DMS153 (cell line): ENCODE results near the gene ADGRV1.
"Not testable (repeated sequence)": the region's sequence is repeated elsewhere in the genome, so short reads cannot be mapped to it uniquely, and the experiment has no call there.

Source experiments
- DNase-seq: peaks from one replicate; lab custom pipeline; 2025; lab: John Stamatoyannopoulos, UW

The ADGRV1 gene

GRCh38 chr5:90985341-90985740 is 426.7 kb downstream of the ADGRV1 start:
- no peak for DNase-seq

DNA sequence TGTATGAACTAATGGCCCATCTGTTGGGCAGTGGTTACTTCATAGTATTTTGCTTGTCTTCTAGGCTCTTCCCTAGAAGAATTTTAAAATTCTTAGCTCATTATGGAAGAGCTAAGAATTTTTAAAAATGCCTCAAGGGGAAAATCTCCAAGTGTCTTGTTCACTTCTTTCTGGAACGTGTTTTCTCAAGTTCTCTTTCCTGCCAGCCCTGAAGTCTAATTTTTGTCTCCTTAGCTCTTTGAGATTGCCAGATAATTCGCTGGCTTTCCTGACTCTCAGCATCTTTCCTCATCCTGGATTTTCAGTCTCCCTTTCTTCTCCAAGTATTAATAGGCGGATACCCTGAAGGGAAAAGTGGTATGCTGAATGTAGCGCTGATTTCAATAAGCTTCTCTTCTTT is 429.1 kb downstream of the ADGRV1 start:
- DNase-seq = no peak

DNA sequence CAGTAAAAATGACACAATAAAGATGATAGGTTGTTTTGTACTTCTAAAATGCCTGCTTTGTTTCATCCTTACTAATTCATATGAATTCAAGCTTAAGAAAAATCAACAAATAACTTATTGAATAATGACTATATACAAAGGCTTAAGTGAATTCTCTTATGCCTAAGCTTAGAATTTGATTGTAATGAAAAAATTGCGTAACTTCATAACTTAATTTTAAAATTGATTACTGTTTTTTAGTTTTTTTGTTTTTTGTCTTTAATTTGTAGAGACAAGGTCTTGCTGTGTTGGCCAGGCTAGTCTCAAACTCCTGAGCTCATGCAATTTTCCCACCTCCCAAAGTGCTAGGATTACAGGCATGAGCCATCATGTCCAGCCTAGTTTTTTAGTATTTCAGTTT is 432.6 kb downstream of the ADGRV1 start:
- no peak for DNase-seq

GRCh38 chr5:90994796-90995195 is 436.2 kb downstream of the ADGRV1 start:
- DNase-seq = no peak

DNA sequence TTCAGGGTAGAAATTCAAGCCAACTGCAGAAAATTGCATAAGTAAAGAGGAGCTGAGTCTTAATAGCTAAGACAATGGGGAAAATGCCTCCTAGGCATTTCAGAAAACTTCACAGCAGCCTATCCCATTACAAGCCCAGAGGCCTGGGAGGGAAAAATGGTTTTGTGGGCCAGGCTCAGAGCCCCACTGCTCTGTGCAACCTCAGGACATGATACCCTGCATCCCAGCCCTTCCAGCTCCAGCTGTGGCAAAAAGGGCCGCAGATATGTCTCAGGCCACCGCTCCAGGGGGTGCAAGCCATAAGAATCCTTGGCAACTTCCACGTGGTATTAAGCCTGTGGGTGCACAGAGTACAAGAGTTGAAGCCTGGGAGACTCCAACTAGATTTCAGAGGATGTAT is 437.5 kb downstream of the ADGRV1 start:
- no peak for DNase-seq

DNA sequence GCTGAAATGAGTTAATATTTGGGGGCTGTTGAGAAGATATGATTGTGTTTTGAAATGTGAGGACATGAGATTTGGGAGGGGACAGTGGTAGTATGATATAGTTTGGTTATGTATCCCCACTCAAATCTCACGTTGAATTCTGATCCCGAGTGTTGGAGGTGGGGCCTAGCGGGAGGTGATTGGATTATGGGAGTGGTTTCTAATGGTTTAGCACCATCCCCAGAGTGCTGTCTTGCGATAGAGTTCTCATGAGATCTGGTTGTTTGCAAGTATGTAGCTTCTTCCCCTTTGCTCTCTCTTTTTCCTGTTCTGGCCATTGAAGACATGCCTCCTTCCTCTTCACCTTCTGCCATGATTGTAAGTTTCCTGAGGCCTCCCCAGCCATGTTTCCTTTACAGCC is 438.5 kb downstream of the ADGRV1 start:
- DNase-seq = no peak

GRCh38 chr5:91000743-91001142 is 442.1 kb downstream of the ADGRV1 start:
- DNase-seq = no peak

- no peak for DNase-seq
These were observed 448.1 kb downstream of the ADGRV1 start for GRCh38 chr5:91006713-91007112.

GRCh38 chr5:91007251-91007650 is 448.7 kb downstream of the ADGRV1 start:
- DNase-seq = no peak

GRCh38 chr5:91007780-91008402 is 449.3 kb downstream of the ADGRV1 start:
- DNase-seq = no peak

DNA sequence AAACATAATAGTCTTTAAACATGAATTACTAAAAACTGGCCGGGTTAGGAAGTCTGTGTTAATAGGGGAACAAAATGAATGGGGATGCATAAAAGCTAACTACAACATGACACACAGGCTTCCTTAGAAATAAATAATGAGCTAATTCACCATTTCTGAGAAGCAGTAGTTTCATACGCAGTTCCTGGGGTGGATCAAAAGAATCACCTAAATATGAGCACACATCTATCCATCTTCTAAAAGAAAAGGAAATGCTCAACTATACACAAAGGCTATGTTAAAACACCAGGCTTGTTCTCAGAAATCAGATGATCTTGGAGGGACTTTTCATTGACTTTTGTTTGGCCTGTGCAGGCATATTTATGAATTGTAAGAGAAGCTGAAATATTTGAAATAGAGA is 451.5 kb downstream of the ADGRV1 start:
- no peak for DNase-seq

DNA sequence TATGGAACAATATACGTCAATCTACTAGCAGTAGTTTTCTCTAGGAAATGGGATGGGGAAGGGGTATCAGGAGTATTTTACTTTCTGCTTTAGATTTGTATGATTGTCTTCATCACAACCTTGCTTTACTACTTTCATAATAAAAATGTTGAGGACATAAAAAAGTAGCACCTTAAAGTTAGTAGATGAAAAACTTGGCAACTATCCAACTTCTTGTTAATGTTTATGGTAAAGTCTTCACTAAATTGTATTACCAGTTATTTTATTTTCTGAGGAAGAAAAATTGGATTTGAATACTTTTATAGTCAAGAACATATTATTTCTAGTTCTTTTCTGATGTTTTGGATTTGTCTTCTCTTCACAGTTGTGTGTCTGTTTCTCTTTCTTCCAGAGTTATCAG is 452.4 kb downstream of the ADGRV1 start:
- DNase-seq = no peak

DNA sequence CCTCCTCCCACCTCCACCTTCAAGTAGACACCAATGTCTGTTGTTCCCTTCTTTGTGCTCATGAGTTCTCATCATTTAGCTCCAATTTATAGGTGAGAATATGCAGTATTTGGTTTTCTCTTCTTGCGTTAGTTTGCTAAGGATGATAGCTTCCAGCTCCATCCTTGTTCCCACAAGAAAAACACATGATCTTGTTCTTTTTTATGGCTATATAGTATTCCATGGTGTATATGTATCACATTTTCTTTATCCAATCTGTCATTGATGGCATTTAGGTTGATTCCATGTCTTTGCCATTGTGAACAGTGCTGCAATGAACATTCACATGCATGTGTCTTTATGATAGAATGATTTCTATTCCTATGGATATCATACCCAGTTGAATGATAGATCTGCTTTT is 454.3 kb downstream of the ADGRV1 start:
- DNase-seq = not testable (repeated sequence)

DNA sequence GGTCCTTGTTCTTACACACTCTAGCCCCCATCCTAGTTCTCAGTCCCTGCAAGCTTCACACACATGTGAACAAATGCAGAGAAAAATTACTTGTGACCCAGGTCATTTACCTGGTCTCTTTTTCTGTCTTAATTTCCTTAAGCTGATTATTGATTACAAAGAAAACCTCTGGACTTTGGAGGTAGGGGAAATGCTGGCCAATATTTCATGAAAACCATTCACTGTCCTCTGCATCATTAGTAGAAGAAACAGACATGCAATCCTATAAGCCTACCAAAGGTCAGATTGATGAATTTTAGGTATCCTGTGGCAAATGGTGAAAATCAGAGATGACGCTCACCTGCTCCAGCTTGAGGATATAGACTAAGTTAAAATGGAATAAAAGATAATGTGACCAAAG is 457.7 kb downstream of the ADGRV1 start:
- no peak for DNase-seq

DNA sequence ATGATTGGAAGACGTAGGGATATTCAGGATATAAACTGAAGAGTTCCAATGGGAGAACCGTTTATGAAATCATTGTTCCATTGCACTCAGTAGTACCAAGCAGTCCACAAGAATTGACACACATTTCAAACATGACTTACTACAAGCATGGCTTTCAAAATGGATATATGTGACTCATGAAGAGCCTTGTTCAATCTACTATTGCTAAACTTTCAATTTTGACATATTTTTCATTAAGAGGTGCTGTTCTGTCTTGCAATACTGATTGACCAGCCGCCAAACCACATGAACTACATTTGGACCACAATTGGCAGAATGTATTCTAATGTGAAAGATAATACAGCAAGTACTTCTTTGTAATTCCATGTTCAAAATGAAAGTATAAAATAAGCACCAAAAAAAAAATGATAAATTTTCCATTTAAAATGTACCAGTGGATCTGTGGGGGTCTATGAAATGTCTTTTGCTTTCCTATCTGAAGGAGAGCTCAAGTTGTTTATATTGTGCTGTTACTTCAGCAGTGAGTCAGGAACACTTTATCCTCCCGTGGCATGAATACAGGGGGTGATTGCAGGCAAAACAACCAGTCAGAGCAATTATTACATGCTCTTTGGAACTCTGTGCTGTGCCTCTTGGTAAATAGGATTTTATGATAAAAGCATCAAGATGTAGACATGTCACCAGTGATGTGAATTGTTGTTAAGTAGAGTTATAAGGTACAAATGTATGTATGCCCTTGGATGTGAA is 458.5 kb downstream of the ADGRV1 start:
- DNase-seq = no peak

GRCh38 chr5:91018200-91018599 is 459.6 kb downstream of the ADGRV1 start:
- DNase-seq = no peak

DNA sequence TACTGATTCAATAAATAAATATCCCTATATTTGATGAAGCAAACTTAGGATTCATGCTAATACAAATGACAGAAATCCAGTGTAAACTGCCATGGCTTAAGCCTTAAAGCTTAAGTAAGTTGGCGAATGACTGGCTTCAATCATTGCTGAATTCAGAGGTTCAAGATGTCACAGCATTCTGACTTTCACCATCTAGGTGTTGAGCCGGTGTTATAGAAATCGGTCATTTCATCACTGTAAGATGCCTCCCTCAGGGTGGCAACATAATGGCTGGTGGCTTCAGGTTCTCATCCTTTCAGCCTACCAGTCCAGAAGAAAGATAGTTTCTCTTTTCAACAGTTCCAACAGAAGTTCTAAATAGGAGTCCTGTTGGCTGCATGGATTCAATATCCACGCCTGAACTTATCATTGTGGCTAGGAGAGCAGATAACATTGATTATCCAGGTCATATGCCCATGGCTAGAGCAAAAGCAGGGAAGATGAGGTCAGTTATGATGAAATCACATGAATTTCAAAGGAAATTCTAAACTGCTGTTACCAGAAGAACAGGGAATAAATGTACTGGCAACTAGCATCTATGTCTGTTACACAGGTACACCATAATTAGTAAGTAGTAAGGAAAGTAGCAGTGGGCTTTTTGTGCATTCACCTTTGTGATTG is 460.2 kb downstream of the ADGRV1 start:
- DNase-seq = no peak

DNA sequence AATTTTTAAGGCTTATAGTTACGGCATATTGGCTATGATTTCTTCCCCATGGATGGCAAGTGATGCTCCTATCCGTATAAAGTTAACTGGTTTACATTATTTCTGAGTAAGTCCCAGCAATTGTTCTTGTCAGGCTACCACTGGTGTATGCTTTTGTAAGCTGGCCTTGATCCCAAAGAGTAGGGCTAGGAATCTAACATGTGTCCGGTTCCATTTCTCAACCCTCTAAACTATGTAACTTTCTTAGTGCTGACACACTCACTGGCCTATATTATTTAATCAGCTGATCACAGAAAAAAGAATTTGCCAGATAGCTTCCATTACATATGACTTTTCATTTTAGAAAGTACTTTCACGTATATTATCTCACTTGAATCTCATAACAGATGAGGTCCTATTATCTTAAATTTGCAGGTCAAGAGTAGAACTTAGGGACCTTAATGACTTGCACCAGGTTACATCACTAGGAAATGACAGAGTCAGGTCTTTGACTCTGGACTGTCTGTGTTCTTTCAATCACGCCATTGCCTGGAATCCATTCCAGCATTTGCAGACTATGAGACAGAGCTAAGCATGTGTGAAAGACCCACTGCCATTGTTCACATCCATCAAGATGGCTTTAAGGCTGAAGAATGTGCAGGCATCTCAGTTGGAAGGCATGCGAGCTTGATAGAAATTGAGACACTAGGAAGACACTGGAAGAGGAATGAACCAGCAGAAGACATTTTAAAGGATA is 461.6 kb downstream of the ADGRV1 start:
- no peak for DNase-seq

- DNase-seq = peak; percentile 13
These were observed 463.9 kb downstream of the ADGRV1 start for GRCh38 chr5:91022518-91022917.

DNA sequence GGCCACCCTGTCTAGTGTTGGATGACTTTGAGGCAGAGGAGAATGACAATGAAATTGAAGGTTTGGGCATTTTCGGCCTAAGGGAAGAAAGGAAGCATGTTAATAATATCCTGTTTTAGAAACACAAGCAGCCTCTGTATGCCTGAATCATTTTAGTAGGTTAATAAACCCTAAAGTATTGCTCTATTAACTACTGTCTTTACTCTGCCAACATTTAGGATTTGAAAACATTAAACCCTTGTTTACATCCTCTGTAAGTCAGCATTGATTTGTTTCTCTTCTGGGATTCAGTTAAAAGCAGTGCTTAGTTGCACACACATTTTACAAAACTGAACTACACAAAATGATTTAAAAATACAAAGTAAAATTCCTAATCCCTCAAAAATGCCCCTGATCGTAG is 465.6 kb downstream of the ADGRV1 start:
- DNase-seq = no peak

DNA sequence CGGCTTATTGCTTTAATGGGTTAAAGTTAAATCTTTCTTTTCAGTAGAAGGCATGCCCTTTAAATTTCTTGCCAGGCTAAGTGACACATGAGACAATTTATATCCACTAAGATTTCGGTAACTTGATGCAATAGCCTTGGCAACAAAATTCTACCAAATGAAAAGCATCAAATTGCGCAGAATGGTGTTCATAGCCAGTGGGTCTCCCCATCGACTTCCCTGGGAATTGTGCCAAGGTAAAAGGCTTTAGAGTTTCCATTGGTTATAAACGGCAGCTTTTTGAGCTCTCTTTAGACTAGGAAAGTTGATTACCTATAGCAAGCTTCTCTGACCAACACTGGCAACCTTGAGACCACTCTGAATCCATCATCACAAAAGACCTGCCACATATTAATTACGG is 466.1 kb downstream of the ADGRV1 start:
- DNase-seq = no peak

DNA sequence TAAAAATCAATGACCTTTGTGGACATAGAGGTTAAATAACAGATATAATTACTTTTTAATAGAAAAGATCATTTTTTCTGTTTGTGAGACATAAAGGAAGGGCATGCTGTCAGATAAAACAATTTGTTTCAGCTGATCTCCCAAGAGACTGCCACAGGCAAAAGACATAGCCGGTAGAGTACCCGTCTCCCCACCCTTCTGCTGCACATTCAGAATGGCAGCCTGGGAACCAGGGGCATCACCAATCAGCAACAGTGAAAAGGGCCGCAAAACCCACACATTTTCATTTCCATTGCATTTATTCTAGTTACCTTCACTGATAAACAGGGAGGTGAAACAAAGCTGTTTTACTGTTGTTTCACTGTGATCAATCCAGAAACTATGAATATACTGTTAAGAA is 466.9 kb downstream of the ADGRV1 start:
- DNase-seq = no peak

DNA sequence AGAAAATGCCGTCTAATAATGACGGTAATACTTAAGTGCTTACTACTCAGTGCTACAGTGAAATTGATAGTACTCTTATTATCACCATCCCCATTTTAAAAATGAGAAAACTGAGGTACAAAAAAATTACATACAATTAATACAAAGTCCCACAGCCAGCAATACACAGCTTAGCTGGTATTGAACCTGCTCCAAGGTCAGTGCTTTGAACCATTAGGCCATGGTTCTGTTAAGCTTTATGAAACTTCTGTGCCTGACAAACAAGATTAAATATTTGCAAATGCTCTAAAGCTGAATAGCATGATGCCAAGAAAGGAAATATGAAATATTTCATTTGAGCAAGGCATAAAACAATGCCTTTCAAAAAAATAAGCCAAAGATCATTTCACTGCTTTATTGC is 467.4 kb downstream of the ADGRV1 start:
- DNase-seq = no peak
